Kidney epithelial cell (primary cell): Measurements from ENCODE around the gene NDST1. TPM values are rescaled to one million over a fixed set of nuclear protein-coding genes. Genes with fewer than 3 reads are reported as not detected.

ENCODE experiments used
- DNase-seq: peaks from one replicate; pipeline ENCODE4 v3.0.0-alpha.2; 2010; ENCODE audit warnings: low read depth
- H3K27me3 ChIP-seq: 2 replicates; pipeline ENCODE4 v1.6.0; 2011; ENCODE audit warnings: low read length; ENCODE audit not compliant: control insufficient read depth, insufficient read depth
- H3K36me3 ChIP-seq: 2 replicates; pipeline ENCODE4 v1.5.1; 2011; ENCODE audit warnings: low read length; ENCODE audit not compliant: control insufficient read depth, insufficient read depth
- H3K4me3 ChIP-seq: 2 replicates; pipeline ENCODE4 v1.5.1; 2011; ENCODE audit warnings: low read depth, mild to moderate bottlenecking, control low read depth, low read length
- total RNA-seq: library from RNA; depleted of rRNA; stranded (reverse); fragments of >200 nt; gene quantifications from 2 replicates; pipeline ENCODE4 v1.2.3, GENCODE V29; 2015
- TF ChIP-seq, protein P1 (sequence below): IDR thresholded peaks from 2 replicates; pipeline ENCODE4 v1.5.1; 2011; ENCODE audit warnings: mild to moderate bottlenecking, moderate library complexity, low read length, control low read depth, inconsistent platforms; ENCODE audit not compliant: insufficient read depth, poor library complexity, severe bottlenecking

Gene NDST1
- total RNA-seq, 1 donor from 2014 or later: 192 TPM

DNA sequence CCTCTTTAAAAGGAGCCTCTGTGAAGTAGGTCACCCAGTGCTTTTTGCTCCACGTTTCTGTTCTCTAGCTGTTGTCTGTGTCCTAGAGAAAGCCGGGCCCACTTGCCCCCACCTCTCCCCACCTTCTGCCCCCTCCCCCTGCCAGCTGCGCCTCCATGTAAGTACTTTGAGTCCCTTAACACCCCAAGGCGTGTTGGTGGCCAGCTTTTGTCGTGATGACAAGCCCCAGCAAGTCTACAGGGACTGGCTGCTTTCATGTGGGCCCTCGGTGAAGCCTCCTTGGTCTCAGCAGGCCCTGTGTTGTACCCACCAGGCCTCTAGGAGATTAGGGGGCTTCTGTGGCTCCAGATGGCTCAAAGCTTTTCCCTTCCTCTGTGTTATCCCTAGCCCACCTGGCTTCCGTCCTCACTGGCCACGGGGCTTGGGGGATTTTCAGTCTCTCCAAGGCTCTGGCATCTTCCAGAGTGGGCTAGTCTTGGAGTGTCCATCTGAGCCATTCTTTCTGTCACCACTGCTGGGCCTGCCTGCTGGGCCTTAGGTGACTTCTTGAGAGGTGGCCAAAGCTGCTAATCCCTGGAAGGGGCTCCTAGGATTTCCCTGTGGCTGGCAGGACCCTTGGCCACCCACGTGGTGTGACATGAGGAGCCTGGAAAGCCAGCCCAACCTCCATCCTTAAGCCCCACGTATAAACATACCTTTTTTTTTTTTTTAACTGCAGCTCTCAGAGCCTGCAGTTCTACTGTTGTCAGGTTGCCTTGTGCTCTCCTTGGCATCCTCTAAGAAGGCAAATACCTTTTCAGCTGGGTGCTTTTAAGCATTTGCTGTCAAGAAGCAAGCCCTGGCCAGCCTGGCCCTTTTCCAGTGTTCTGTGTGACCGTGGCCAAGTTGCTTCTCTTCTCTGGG is 1.1 kb upstream of the NDST1 start:
- no peaks in the 10 kb centered on the region for H3K27me3 ChIP-seq
- no peaks in the 10 kb centered on the region for H3K36me3 ChIP-seq
- DNase-seq: no peak
- TF ChIP-seq, protein P1, sequence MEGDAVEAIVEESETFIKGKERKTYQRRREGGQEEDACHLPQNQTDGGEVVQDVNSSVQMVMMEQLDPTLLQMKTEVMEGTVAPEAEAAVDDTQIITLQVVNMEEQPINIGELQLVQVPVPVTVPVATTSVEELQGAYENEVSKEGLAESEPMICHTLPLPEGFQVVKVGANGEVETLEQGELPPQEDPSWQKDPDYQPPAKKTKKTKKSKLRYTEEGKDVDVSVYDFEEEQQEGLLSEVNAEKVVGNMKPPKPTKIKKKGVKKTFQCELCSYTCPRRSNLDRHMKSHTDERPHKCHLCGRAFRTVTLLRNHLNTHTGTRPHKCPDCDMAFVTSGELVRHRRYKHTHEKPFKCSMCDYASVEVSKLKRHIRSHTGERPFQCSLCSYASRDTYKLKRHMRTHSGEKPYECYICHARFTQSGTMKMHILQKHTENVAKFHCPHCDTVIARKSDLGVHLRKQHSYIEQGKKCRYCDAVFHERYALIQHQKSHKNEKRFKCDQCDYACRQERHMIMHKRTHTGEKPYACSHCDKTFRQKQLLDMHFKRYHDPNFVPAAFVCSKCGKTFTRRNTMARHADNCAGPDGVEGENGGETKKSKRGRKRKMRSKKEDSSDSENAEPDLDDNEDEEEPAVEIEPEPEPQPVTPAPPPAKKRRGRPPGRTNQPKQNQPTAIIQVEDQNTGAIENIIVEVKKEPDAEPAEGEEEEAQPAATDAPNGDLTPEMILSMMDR: no peak
- H3K4me3 ChIP-seq: no peak overlapping the region

DNA sequence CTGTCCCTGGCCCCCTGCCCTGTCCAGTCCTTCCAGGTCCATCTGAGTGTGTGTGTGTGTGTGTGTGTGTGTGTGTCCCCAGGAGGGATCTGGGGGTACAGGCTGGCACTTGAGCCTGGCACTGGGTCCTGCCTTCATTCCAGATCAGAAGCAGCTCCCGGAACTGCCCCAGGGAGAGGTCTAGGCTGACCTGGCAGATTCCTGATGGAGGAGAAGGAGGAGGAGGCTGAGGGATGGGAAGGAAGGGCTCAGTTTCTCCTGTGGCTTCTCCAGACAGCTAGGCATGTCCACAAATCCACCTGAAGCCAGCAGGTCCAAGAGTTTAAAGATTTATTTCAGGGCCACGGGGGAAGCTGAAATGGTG is 328 bp downstream of the NDST1 start:
- TF ChIP-seq, protein P1: no peak
- no peak for DNase-seq
- Histone ChIP-seq H3K4me3 (no peak overlapping the region), H3K27me3 (no peaks in the 10 kb centered on the region), H3K36me3 (no peaks in the 10 kb centered on the region)

DNA sequence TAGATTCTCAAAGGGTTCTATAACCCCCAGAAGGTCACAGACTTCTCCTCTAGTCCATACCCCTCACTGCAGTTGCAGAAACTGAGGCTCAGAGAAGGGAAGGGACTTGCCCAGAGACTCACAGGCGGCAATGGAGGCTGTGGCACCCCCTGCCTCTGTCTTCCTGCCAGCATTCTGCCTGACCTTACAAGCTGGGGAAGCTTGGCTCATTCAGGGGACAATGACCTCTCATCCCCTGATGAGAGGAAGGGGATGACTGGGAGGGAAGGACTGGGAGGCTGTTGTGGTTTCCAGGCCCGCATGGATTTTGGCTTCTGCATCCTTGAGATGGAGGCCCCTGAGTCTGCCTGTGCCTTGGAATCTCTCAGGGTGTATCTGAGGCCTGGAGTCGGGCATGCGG is 897 bp downstream of the NDST1 start:
- H3K36me3 ChIP-seq: no peaks in the 10 kb centered on the region
- TF ChIP-seq, protein P1: no peak
- no peaks in the 10 kb centered on the region for H3K27me3 ChIP-seq
- H3K4me3 ChIP-seq: no peak overlapping the region
- DNase-seq: no peak

DNA sequence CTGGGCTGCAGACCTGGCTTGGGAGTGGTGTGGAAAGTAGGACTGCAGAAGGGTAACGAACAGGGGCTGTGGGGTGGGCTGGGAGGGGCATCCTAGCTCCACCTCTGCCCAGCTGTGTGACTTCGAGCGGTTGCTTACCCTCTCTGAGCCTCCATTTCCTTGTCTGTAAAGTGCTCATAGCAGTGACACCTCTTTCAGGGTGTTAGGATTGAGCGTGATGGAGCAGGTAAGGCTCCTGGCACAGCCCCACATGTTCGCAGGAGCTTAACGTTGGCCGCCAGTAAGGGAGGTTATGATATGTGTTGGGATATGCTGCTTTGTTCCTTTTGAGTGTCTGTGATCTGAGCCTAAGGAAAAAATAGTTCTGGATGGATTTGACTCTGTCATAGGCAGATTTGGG is 2.1 kb downstream of the NDST1 start:
- no peaks in the 10 kb centered on the region for H3K27me3 ChIP-seq
- no peak for DNase-seq
- TF ChIP-seq, protein P1: no peak
- no peak overlapping the region for H3K4me3 ChIP-seq
- H3K36me3 ChIP-seq: no peaks in the 10 kb centered on the region

DNA sequence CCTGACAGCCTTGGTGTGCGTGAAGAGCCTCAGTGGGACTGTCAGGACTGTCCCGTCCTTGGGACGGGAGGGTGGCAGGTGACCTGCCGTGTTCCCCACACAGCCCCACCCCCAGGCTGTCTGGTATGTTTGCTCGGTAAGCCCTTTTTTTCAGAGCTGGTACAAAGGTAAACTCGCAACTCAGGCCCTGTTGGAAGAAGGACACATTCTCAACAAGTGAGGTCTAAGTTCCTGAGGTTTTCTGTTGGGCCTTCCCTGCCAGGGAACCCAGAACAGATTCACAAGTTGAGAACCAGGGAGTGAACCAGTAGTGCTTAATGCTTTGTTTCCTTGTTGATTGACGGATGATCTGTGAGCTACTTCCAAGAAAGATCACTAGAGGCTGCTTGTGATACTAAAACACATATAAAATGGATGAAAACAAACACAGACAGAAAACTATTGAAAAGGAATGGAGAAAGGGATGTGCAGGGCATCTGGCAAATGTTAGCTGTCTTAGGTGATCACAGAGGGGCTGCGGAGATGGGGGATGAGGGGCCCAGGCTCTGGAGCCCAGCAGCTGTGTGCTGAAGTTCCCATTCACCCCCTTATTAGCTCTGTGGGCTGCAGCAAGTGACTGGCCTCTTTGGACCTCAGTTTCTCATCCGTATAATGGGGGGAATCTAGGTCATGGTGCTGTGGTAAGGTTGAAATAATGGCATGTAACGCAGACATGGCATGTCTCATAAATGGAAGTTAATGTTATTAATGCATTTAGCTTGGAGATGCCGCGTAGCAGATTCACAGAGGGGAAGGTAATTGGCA is 2.7 kb downstream of the NDST1 start:
- no peak overlapping the region for H3K4me3 ChIP-seq
- DNase-seq: no peak
- no peaks in the 10 kb centered on the region for H3K36me3 ChIP-seq
- H3K27me3 ChIP-seq: no peaks in the 10 kb centered on the region
- TF ChIP-seq, protein P1: no peak
